ENCODE data around the gene LYPD6.

The LYPD6 gene

GRCh38 chr2:149360106-149360505 lies 29.7 kb downstream of the LYPD6 start:
- no peak for TF ChIP-seq CTCF (IDR thresholded peaks at IDR 0.05; ENCODE audit: low read depth, low read length, missing control alignments)
- H3K4me3 ChIP-seq (ENCODE audit: low read depth, low read length), result no peak overlapping the region
- no peak for DNase-seq (ENCODE audit: low read depth)

- no peak for DNase-seq (ENCODE audit: low read depth)
- no peak for TF ChIP-seq CTCF (IDR thresholded peaks at IDR 0.05; ENCODE audit: low read depth, low read length, missing control alignments)
- H3K4me3 ChIP-seq (ENCODE audit: low read depth, low read length), result no peak overlapping the region
These were observed 33.6 kb downstream of the LYPD6 start for GRCh38 chr2:149363958-149364357.

- no peak for DNase-seq (ENCODE audit: low read depth)
- TF ChIP-seq CTCF (IDR thresholded peaks at IDR 0.05; ENCODE audit: low read depth, low read length, missing control alignments), result no peak
- no peak overlapping the region for H3K4me3 ChIP-seq (ENCODE audit: low read depth, low read length)
These were observed 34.5 kb downstream of the LYPD6 start for GRCh38 chr2:149364839-149365238.

- H3K4me3 ChIP-seq (ENCODE audit: low read depth, low read length), result no peak overlapping the region
- DNase-seq (ENCODE audit: low read depth), result no peak
These were observed 35.7 kb downstream of the LYPD6 start for GRCh38 chr2:149365931-149366583.

GRCh38 chr2:149370061-149370775 lies 39.8 kb downstream of the LYPD6 start:
- no peak for TF ChIP-seq CTCF (IDR thresholded peaks at IDR 0.05; ENCODE audit: low read depth, low read length, missing control alignments)
- no peak for DNase-seq (ENCODE audit: low read depth)
- no peak overlapping the region for H3K4me3 ChIP-seq (ENCODE audit: low read depth, low read length)

More at GRCh38 chr2:149365931-149366583, 35.7 kb downstream of the LYPD6 start:
- TF ChIP-seq CTCF (IDR thresholded peaks at IDR 0.05; ENCODE audit: low read depth, low read length, missing control alignments), result no peak

GRCh38 chr2:149371476-149371875 lies 41.1 kb downstream of the LYPD6 start:
- H3K4me3 ChIP-seq (ENCODE audit: low read depth, low read length), result no peak overlapping the region
- TF ChIP-seq CTCF (IDR thresholded peaks at IDR 0.05; ENCODE audit: low read depth, low read length, missing control alignments), result no peak
- no peak for DNase-seq (ENCODE audit: low read depth)
